C4-2B (cell line): ENCODE results near the gene AHNAK.

ENCODE experiments used
- H3K27ac ChIP-seq: fragments of 450-650 bp; 2 replicates; pipeline ENCODE4 v1.5.1; 2017
- ZFX ChIP-seq: fragments of 450-650 bp; IDR thresholded peaks from 2 replicates; pipeline ENCODE4 v1.6.1; 2017
- TF ChIP-seq, protein P1 (sequence below): fragments of 450-650 bp; conservative IDR thresholded peaks from 2 replicates; pipeline ENCODE4 v1.5.1; 2017; ENCODE audit warnings: mild to moderate bottlenecking

AHNAK gene

DNA sequence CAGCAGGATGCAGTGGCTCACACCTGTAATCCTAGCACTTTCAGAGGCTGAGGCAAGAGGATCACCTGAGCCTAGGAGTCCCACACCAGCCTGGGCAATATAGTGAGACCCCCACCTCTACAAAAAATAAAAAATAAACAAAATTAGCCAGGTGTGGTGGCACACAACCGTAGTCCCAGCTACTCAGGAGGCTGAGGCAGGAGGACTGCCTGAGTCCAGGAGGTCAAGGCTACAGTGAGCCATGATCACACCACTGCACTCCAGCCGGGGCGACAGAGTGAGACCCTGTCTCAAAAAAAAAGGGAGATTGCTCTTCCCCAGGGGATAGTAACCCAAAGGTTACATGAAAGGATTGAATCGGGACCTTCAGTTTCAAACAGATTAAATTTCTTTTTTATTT lies 54.0 kb downstream of the AHNAK start:
- no peak for TF ChIP-seq ZFX
- TF ChIP-seq, protein P1, sequence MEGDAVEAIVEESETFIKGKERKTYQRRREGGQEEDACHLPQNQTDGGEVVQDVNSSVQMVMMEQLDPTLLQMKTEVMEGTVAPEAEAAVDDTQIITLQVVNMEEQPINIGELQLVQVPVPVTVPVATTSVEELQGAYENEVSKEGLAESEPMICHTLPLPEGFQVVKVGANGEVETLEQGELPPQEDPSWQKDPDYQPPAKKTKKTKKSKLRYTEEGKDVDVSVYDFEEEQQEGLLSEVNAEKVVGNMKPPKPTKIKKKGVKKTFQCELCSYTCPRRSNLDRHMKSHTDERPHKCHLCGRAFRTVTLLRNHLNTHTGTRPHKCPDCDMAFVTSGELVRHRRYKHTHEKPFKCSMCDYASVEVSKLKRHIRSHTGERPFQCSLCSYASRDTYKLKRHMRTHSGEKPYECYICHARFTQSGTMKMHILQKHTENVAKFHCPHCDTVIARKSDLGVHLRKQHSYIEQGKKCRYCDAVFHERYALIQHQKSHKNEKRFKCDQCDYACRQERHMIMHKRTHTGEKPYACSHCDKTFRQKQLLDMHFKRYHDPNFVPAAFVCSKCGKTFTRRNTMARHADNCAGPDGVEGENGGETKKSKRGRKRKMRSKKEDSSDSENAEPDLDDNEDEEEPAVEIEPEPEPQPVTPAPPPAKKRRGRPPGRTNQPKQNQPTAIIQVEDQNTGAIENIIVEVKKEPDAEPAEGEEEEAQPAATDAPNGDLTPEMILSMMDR: no peak
- no peak overlapping the region for H3K27ac ChIP-seq

DNA sequence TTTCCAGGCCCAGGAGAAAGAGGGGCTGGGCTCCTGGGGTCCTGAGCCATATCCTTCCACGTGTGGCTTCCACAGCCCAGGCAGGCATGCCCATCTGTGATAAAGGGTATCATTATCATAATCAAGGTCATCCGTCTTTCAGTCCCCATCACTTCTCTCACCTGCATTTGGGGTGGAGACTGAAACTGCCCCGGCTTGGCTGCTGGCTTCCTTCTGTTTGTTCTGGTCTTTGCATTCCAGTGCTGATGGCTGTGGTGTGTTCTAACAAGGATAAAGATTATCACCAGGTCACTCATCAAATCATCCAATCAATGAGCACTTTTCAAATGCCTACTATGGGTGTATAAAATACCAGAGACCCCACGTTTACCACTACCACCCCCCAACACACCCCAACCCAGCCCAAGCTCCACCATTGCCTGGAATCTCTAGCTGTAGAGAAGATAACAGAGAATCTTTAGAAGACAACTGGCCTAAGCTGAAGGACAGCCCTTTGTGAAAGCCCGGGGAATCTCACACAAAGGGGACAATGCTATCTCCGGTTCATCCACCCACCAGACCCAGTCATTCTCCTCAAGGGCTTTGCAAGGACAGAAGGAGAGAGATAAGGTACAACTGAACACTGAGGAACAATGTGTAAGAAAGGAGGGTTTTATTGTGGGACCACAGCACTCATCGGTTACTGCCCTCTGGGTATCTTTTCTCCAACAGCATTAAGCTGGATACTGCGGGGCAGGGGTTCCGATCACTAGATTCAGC lies 54.9 kb downstream of the AHNAK start:
- TF ChIP-seq, protein P1: no peak
- TF ChIP-seq ZFX: no peak
- no peak overlapping the region for H3K27ac ChIP-seq

DNA sequence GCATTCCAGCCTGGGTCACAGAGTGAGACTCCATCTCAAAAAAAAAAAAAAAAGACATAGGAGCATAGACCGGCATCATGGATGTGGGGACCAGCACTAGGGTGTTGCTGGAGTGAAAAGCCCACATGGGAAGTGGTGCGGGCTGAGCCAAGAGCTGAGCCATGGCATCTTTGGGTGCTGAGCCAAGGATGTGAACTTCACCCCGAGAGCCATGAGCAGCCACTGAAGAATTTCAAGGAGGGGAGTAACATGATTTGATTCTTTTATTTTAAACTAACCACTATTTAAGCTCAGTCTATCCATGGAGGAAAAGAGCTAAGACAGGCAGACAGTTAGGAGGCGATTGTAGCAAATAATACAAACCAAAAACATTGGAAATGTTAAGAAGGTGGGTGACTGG lies 57.4 kb downstream of the AHNAK start:
- no peak overlapping the region for H3K27ac ChIP-seq

DNA sequence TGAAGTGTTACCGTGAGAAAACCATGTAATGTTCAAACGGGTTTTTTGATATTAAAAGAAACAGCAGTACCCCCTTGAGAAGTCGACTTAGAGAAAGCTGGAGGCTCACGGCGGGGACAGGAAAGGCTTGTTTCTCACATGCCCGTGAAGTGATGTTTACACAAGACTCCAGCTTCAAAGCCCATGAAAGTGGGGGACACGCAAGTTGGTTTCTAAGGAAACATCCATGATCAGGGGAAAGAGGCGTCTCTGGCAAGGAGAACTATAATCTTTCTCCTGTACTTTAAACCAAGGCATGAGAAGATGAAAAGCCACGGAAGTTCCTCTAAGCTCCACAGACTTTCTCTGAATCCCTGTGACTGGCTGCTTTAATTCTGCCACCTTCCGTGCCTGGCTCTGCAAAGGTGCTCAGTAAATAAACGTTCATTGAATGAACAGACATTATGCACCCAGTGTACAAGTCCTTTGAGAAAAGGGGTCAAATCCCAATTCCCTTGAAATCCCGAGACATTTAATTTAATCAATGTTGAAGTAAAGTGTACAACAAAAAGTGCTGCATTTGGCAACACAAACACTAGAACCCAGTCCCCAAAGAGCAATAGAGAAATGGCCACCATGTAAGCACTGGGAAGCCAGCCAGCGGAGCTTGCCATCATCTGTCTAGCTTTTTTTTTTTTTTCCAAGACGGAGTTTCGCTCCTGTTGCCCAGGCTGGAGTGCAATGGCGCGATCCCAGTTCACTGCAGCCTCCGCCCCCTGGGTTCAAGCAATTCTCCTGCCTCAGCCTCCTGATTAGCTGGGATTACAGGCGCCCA lies 58.7 kb downstream of the AHNAK start:
- no peak overlapping the region for H3K27ac ChIP-seq
- no peak for TF ChIP-seq ZFX
- TF ChIP-seq, protein P1: no peak

More for the DNA sequence above, 57.4 kb downstream of the AHNAK start:
- no peak for TF ChIP-seq ZFX
- TF ChIP-seq, protein P1: no peak

DNA sequence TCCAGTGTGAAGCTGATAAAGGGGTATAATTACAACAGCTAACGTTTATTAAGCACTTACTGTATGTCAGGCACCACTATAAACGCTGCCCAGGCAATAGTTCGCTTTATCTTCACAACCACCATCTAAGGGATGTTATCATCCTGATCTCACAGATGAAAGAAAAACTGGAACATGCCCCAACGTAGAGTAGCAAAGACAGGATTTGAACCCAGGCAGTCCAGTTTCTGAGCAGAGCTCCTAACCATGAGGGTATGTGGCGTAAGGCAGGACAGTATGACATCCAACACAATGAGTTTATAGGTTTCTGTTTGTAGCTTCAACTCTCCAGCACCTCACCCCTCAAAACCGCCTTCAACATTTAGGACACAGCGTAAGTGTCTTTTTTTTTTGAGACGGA lies 59.5 kb downstream of the AHNAK start:
- H3K27ac ChIP-seq: no peak overlapping the region
- TF ChIP-seq, protein P1: no peak
- TF ChIP-seq ZFX: no peak

DNA sequence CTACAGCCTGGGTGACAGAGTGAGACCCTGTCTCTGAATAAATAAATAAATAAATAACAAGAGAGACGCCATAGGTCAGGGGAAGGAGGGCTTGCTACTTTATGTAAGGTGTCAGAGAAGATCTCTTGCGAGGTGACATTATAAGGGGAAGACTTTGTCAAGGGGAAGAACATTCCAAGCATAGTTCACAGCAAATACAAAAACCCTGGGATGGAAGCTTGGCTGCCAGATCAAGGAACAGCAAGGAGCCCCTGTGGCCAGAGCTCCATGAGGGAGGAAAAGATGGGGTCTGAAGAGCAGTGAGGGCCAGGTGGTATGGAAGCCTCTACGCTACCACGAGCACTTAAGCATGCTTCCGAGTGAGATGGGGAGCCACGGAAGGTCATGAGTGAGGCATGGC lies 62.3 kb downstream of the AHNAK start:
- H3K27ac ChIP-seq: no peak overlapping the region
- TF ChIP-seq, protein P1: no peak
- TF ChIP-seq ZFX: no peak

DNA sequence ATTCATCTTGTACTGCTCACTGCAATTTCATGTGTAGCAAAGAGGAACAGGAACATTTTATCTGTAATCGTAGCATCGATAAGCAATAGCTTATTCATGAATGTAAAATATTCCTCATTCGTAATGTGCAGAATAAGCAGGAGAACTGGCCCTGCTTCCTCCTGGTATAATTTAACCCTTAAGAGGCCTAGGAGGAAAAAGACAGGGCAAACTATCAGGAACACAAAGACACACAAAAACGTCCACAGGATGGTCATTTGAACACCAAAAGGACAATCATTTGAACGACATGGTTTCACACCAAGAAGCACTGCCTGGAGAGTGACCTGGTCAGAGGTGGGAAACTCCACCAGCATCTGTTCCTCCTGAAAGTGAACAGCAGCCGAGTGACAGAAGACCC lies 63.9 kb downstream of the AHNAK start:
- no peak overlapping the region for H3K27ac ChIP-seq
- TF ChIP-seq, protein P1: no peak
- no peak for TF ChIP-seq ZFX
